Kidney (tissue), 14 donors: Measurements from ENCODE around the gene GOLGA6C. TPM values are rescaled to one million over a fixed set of nuclear protein-coding genes. Genes with fewer than 3 reads are reported as not detected.
"Not testable (repeated sequence)": the region's sequence is repeated elsewhere in the genome, so short reads cannot be mapped to it uniquely, and the experiment has no call there.

Source experiments
- DNase-seq, 5 donors: peaks; one replicate each; pipeline ENCODE4 v3.0.0-alpha.2; 2013 to 2020
- FAIRE-seq: peaks from 2 replicates; lab custom pipeline; 2012; peaks lifted over from hg19 to GRCh38; lab: Jason Lieb, UNC
- H3K27ac ChIP-seq, 2 donors: one replicate each; pipeline ENCODE4 v1.7.0; 2013; ENCODE audit warnings: low read depth in 2 of 2, low read length in 2 of 2, inconsistent platforms in 1 of 2
- H3K27me3 ChIP-seq: one replicate; pipeline ENCODE4 v1.7.1; 2013; ENCODE audit warnings: low read length, inconsistent platforms; ENCODE audit not compliant: control insufficient read depth, insufficient read depth
- H3K36me3 ChIP-seq, 3 donors: one replicate each; pipeline versions ENCODE4 v1.7.0 to v1.7.1; 2013; ENCODE audit warnings: low read length in 3 of 3, control low read depth in 1 of 3, inconsistent platforms in 1 of 3; ENCODE audit not compliant: insufficient read depth in 3 of 3, control insufficient read depth in 2 of 3
- H3K4me1 ChIP-seq, 3 donors: one replicate each; pipeline versions ENCODE4 v1.7.0 to v1.7.1; 2013; ENCODE audit warnings: low read length in 3 of 3, inconsistent platforms in 1 of 3, low read depth in 1 of 3; ENCODE audit not compliant: control insufficient read depth in 2 of 3, insufficient read depth in 2 of 3
- H3K4me3 ChIP-seq, 3 donors: one replicate each; pipeline versions ENCODE4 v1.7.0 to v1.8.1; 2013; ENCODE audit warnings: low read length in 3 of 3, control low read depth in 1 of 3, inconsistent platforms in 1 of 3
- H3K9ac ChIP-seq, 3 donors: one replicate each; pipeline versions ENCODE4 v1.7.0 to v1.7.1; 2013; ENCODE audit warnings: low read length in 3 of 3, control low read depth in 1 of 3, inconsistent platforms in 1 of 3
- H3K9me3 ChIP-seq, 3 donors: one replicate each; pipeline versions ENCODE4 v1.7.0 to v1.7.1; 2013; ENCODE audit warnings: low read length in 3 of 3, control low read depth in 1 of 3, inconsistent platforms in 1 of 3; ENCODE audit not compliant: control insufficient read depth in 2 of 3, insufficient read depth in 1 of 3
- CTCF ChIP-seq: IDR thresholded peaks from 3 replicates; pipeline ENCODE4 v1.5.1; 2012; ENCODE audit warnings: mild to moderate bottlenecking, moderate library complexity, borderline replicate concordance; ENCODE audit not compliant: insufficient read depth; ENCODE audit errors: extremely low read depth
- intact Hi-C: fragments of 100-400 bp; cut with DNase I; formaldehyde crosslinking; loops from one replicate; pipeline ENCODE4 v1.11.1; 2022
- polyA plus RNA-seq: library from polyadenylated mRNA; stranded (reverse); fragments of 350-450 nt; fragmentation: Illumina TruSeq; extraction: RNeasy Lipid Tissue Mini Kit (QIAGEN cat#74804); gene quantifications from one replicate; pipeline ENCODE4 v1.2.3, GENCODE V29; 2014; ENCODE audit warnings: low read depth, low replicate concordance; ENCODE audit not compliant: insufficient read depth
- total RNA-seq: library from RNA; stranded (reverse); fragmentation: NEBNext Ultra II Directional; extraction: Animal tissue kit (Norgen Biotek cat#: 25700); gene quantifications from one replicate; pipeline ENCODE4 v1.2.1, GENCODE V29; 2021
- donor health status: control.
- donor health status: control.
- donor health status: control.
- donor health status: control.
- donor health status: control.
- donor health status: DM: yes; HTN: yes; CAD: no.
- donor health status: Normal renal cell carcinoma (clear cell type).

The GOLGA6C gene
- total and polyA plus RNA-seq, 2 donors from 2014 or later, result not detected

DNA sequence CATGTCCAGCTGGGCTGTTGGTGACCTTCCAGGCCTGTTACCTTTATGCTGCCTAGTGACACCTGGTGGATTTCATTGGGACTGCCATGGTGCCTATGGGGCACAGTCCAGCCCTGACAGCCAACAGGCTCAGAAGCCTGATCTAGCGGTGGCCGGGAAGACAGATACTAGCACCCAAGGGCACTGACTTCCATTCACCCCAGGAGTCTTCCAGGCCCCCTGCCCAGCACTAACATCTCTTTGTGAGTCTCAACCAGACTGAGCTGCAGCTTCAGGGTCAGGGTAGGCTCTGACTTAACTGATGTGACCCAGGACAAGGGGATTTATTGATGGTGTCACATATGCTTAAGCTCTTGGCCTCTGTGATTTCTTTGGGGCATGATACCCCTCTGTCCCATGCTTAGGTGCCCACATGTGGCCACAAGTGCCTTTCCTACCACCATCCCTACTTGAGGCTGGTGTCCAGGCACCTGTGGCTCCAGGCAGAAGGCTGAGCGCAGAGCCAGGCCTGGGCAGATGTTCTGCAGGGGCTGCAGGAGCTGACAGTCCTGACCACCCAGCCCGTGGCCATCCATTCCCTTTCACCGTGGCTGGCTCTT lies 16.5 kb downstream of the GOLGA6C start:
- H3K9ac ChIP-seq, intact Hi-C loops, H3K36me3 ChIP-seq, H3K27me3 ChIP-seq, H3K9me3 ChIP-seq, H3K4me1 ChIP-seq, H3K27ac ChIP-seq, FAIRE-seq, H3K4me3 ChIP-seq: not testable (repeated sequence)
- DNase-seq, result peak in 4 of 5 donors; percentile 2 to 79 (median 42)
- peak; percentile 54 for TF ChIP-seq CTCF

- H3K9me3 ChIP-seq, H3K4me1 ChIP-seq, H3K9ac ChIP-seq, intact Hi-C loops, H3K36me3 ChIP-seq, H3K27ac ChIP-seq, H3K27me3 ChIP-seq, H3K4me3 ChIP-seq, FAIRE-seq: not testable (repeated sequence)
- peak in 2 of 5 donors; percentile 26 to 27 for DNase-seq
These were observed 17.5 kb downstream of the GOLGA6C start for GRCh38 chr15:75275617-75276016.

DNA sequence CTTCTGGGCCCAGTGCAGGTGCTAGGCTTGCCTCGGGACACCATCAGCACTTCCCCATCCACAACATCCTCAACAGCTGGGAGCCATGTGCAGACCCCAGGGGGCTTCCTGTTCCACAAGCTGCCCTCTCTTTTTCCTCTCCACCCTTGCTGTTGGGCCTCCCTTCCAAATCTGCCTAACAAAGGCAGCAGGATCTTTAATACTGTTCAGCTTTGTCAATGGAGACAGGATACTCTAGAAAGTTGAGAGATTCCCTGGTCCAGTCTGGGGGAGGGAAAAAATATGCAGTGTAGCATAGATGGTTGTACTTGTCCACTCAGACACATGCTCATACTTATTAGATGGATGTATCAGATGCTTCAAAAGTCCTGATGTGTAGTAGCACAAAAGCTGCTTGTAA lies 20.4 kb downstream of the GOLGA6C start:
- DNase-seq, FAIRE-seq, intact Hi-C loops: not testable (repeated sequence)

GRCh38 chr15:75282572-75282971 lies 24.4 kb downstream of the GOLGA6C start, which contains the start of gene GOLGA6D:
Gene GOLGA6D (plus strand): TSS chr15:75282835. CDS start chr15:75282876, 41 bp downstream.
- H3K36me3 ChIP-seq, FAIRE-seq, intact Hi-C loops, H3K9me3 ChIP-seq, H3K4me3 ChIP-seq, DNase-seq, H3K27me3 ChIP-seq, H3K27ac ChIP-seq, H3K9ac ChIP-seq, H3K4me1 ChIP-seq: not testable (repeated sequence)

More for the DNA sequence above, 20.4 kb downstream of the GOLGA6C start:
- not testable (repeated sequence) for H3K9ac ChIP-seq, H3K27me3 ChIP-seq, H3K4me3 ChIP-seq, H3K36me3 ChIP-seq, H3K27ac ChIP-seq, H3K9me3 ChIP-seq, H3K4me1 ChIP-seq

GRCh38 chr15:75284152-75284551 lies 26.0 kb downstream of the GOLGA6C start:
- H3K4me3 ChIP-seq, H3K9ac ChIP-seq, FAIRE-seq, H3K27ac ChIP-seq, H3K27me3 ChIP-seq, H3K36me3 ChIP-seq, intact Hi-C loops, H3K4me1 ChIP-seq, H3K9me3 ChIP-seq, DNase-seq: not testable (repeated sequence)

DNA sequence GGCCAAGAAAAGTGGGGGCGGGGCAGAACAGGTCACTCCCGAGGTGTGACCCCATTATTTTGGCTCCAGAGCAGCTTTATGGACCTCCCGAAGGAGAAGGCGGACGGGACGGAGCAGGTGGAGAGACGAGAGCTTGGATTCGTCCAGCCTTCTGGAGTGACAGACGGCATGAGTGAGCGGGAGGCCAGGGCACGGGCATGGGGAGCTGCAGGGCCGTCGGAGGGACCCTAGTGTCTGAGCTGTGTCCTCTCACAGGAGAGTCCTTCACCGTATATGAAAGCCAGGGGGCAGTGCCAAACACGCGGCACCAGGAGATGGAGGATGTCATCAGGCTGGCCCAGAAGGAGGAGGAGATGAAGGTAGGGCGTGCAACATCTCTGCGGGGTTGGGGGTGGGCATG lies 35.5 kb downstream of the GOLGA6C start:
- DNase-seq, H3K4me1 ChIP-seq, H3K9ac ChIP-seq, H3K27ac ChIP-seq, H3K4me3 ChIP-seq, H3K9me3 ChIP-seq, intact Hi-C loops, H3K36me3 ChIP-seq, FAIRE-seq, H3K27me3 ChIP-seq: not testable (repeated sequence)

- H3K4me3 ChIP-seq, H3K27me3 ChIP-seq, H3K9me3 ChIP-seq, H3K4me1 ChIP-seq, FAIRE-seq, intact Hi-C loops, H3K36me3 ChIP-seq, DNase-seq, H3K27ac ChIP-seq, H3K9ac ChIP-seq: not testable (repeated sequence)
These were observed 40.6 kb downstream of the GOLGA6C start for GRCh38 chr15:75298541-75299310.
